NCI-H345 treated with DMSO at 0.1 percent for 48 hours (cell line): ENCODE data around the gene PTTG1IP.
"Not testable (repeated sequence)": the region's sequence is repeated elsewhere in the genome, so short reads cannot be mapped to it uniquely, and the experiment has no call there.

ENCODE experiments used
- DNase-seq: peaks from one replicate; lab custom pipeline; 2025; ENCODE audit not compliant: unreplicated experiment; lab: John Stamatoyannopoulos, UW

Gene PTTG1IP

DNA sequence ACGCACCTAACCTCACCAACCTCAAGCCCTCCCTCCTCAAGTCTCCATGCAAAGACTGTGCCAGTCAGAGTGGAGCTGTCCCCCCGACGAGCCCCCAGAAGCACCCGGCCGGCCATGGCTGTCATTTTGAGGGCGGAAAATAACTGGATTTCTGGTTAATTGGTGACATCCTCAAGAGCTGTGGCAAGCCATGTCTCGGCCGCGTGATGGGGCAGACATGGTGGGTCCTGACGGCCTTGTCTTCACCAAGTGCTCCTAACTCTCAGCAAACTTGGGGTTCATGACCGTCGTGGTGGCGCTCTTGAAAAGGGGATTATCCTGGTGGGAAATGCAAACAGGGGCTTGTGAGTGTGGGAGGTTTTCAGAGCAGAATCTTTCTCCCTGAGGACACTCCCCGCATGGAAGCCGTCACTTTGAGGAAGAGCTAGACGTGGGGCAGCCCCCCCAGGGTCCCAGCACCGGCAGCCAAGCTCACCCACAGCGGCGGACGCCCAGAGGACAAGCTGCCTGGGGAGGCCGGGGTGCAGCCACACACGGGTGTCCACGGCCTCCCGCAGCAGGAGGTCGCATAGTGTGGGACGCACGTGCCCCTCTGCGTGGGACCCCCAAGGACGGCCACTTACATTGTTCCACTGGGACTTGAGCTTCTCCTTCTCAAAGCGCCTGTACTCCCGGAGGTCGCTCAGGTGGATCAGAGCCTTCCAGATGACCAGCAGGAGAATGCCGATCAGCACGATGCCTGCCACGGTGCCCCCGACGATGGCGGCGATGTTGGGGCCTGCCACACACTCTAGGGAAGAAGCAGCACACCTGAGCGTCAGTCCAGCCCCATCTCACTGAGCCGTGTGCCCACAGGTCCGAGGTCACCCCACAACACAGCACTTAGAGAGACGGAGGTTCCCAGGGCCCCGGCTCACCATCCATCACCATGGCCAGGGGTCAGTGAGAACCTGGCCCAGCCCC, 12.9 kb upstream of the PTTG1IP start:
- DNase-seq = no peak

DNA sequence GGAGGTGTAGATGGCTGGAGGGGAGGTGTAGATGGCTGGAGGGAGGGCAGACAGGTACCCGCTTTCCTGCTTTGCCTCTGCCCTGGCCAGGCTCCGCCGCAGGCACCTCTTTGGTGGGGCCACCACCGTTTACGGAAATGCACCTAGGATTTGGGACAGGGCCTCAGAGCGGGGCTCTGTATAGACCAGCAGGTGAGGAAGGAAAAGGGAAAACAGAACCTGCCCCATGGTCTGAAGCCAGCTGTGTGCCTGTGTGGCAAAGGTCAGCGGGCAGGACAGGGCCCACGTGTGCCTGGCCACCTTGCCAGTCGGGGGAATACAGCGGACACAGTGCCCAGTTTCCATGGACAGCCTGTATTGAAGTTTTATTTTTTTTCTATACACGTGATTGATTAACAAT, 12.1 kb upstream of the PTTG1IP start:
- no peak for DNase-seq

DNA sequence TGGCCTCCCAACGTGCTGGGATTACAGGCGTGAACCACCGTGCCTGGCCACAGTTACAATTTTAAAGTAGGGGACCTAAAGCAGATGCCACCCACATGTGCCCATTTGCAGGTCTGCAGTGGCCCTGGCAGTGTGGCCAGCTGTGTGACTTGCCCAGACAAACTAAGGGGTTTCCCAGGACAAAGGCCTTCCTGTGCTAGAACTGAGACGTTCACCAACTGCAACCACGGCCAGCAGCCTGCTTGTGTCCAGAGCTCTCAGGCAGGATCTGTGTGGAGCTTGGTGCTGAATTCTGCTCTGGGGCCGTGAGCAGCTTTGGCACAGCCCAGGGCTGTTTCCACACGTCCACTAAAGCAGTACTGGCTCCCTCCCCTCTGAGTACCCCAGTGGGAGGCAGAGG, 10.6 kb upstream of the PTTG1IP start:
- no peak for DNase-seq

DNA sequence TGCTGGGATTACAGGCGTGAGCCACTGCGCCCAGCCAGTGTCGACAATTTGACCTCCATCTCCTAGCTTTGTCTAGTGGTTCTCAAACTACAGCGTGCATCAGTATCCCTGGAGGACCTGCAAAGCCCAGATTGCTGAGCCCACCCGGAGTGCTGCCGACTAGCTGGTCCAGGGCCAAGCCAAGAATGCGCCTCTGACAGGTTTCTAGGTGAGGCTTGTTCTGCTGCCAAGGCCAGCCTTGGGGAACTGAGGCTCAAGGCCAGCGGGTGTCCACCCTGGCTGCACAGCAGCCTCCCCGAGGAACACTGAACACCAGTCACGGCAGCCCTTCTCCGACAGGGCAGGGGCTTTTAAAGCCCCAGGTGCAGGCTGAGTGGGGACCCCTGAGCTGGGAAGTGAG, 9.8 kb upstream of the PTTG1IP start:
- DNase-seq = no peak

DNA sequence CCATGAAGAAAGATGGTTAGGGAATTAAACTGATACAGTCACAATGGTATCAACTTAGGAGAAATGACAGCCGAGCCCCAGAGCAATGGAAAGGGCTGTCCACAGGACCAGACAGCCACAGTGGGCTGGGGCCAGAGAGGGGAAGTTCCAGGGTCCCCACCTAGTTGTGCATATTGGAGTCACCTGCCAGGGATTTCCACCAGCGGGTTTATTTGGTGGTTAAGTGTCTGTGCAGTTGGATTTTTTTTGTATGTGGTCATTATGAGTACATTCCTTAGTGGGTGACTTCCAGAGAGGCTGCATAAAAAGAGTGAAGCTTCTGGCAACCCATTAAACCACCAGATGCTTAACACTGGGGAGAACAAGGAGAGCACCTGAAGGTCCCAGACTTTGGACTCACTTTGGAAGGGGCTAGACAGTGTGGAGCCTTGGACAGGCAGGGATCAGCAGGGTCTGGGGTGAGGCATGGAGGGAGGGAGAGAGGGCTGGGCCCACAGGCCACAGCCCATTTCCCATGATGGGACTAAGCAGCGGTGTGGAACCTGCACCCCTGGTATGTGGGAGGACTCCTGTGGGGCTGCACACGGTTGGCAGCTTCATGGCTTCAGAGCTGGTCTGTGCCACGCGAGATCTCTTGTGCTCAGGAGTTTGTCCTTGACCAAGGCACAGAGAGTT, 7.8 kb upstream of the PTTG1IP start:
- DNase-seq = no peak

DNA sequence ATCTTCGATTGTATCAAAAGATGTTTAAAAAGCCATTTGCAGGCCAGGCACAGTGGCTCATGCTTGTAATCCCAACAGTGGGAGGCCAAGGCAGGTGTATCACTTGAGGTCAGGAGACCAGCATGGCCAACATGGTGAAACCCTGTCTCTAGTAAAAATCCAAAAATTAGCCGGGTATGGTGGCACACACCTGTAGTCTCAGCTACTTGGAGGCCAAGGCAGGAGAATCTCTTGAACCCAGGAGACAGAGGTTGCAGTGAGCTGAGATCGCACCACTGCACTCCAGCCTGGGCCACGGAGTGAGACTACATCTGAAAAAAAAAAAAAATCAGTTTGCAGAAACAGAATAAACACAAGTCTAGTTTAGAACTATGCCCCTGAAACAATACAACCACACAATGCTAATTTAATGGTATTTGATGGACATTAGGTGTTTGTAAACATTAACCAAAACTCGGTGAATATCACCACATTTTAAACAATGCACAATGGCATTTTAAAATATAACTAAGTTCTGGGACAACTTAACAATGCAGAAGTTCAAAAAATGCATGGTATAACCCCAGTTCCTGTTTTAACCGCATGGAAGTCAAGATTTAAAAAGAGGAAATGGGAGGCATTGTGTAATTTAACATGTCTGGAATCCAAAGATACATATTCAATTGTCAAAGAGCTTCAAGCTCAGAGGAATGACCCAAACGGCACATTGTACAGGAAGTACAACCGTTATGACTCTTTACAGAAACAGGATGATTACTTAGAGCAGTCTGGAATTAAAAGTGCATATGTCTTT, 7.1 kb upstream of the PTTG1IP start:
- DNase-seq = no peak

DNA sequence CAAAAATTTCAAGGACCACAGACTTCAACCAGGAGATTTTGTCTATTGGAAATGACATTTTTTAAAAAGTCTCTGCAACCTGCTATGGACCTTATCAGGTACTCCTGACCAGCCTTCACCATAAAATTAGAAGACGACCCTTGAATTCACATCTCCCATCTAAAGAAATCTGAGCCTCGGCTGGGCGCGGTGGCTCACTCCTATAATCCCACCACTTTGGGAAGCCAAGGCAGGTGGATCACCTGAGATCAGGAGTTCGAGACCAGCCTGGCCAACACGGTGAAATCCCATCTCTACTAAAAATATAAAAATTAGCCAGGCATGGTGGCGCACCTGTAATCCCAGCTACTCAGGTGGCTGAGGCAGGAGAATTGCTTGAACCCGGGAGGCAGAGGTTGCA, 5.7 kb upstream of the PTTG1IP start:
- not testable (repeated sequence) for DNase-seq

DNA sequence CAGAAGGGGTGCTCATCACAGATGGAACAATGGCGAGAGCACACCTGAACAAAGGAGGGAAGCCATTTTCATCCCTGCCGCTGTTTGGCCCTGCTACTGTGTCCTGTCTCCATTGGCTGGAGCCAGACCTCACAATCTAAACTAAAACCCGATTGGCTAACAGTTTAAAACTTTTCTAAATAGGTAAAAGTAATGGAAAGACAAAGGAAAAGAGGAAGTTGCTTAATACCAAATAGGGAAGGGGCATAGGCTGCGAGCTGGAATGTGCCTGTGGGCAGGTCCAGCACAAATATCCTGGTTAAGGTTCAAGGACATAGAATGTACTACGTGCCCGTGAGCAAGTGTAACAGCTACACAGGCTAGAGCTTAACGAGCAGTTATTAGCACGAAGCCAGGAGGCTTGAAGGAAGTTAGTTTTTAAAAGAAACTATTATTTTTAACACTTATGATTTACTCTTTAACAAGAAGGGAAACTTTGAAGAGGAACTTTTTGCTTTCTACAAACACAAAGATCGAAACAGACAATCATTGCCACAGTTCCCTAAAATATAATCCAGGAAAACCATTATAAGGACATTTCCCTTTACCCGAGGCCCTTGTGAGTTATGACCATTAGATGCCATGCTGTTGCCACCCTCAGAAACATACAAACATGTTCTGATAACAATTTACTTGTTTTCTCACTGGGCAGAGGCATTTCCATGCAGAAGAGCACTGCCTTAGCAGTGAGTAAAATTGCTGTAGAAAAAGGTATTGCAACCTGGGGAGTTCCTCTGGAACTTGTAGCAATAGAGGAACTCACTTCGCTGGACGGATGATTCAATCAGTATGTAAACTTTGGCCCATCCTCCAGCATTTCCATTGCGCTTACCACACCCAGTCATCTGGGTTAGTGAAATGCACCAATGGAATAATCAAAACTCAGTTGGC, 4.8 kb upstream of the PTTG1IP start:
- DNase-seq = no peak

DNA sequence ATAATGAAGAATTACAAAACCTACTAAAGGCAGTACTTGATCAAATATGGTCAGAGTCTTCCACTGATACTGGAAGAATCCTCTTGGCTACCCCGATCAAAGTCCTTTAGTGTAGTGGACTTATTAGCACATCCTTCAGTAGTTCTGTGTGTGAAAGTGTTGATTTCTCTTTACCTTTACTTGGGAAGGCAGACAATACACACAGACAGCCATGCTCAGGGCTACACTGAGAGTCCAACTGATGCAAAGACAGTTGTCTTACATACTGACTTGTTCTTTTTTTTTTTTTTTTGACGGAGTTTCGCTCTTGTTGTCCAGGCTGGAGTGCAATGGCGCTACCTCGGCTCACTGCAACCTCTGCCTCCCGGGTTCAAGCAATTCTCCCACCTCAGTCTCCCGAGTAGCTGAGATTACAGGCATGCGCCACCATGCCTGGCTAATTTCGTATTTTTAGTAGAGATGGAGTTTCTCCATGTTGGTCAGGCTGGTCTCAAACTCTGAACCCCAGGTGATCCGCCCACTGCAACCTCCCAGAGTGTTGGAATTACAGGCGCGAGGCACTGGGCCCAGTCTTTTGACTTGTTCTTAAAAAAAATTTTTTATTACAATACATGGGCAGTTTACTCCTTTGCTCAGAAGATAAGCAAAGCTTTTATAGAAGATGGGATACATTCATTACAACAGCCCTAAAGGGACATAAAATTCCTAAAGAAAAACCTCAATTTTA, 3.5 kb upstream of the PTTG1IP start:
- DNase-seq = no peak

DNA sequence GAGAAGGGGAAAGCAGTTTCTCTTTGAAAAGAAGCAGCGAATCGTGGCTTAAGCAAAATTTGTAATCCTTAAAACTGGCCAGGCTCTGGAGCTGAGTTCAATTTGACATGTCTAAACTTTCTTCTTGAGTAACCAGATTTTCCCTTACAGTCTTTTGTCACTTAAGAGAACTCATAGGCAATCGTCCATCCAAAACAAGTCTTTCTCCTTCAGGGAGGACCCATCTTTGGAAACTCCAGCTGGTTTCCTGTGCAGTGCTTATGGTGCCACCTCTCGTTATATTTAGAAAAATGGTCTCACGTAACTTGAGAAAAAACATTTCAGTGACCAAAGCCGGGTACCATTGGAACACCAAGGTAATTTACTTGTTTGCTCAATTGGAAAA, 1.8 kb upstream of the PTTG1IP start:
- no peak for DNase-seq

DNA sequence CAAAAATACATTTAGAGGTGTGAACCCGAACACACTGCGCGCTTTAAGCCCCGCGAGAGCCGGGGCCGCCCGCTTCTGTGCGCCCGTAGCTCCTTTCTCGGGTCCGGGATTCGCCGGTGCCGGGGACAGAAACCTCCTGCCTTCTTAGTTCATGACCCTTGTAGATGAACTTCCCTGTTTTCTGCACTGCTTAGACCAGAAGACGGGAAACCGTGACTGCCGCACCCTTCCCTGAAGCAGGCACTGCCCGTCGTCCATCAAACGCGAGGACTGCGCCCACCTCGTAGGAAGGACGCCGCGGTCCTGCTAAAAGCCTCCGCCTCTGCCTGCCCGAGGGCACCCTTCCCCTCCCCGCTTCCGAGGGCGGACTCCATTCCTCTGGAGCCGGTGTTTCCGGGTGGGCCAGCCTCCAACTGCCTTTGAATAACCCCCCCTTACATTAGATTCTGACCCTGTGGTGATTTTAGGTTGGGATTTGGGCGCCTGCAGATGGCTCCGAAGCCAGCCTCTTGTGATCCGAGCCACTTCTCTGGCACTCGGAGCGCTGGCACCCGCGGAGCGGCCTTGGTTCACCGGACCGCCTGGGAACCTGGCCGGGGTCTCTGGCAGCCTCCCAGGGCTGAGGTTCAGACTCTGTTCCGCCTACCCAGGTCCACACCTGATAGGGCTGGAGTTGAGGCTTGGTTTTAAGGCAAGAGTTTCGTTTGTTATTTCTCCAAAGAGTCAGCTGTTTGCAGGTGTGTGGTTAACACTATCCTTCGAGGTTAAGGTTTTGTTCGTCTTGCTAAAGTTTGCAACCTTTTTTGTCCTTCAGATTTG, 1.2 kb upstream of the PTTG1IP start:
- no peak for DNase-seq

DNA sequence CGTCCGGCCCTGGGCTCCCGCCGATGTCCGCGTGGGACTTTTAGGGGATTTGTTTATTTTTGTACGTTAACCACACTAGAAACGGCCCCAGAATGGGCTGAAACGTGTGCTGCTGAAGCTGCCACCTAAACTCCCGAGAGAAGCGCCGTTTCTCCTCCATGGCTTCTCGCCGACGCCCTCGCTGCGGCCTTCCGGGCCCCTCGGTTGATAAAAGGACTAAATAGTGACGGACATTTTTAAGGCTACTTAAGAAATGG, 678 bp upstream of the PTTG1IP start:
- DNase-seq = peak; percentile 46

DNA sequence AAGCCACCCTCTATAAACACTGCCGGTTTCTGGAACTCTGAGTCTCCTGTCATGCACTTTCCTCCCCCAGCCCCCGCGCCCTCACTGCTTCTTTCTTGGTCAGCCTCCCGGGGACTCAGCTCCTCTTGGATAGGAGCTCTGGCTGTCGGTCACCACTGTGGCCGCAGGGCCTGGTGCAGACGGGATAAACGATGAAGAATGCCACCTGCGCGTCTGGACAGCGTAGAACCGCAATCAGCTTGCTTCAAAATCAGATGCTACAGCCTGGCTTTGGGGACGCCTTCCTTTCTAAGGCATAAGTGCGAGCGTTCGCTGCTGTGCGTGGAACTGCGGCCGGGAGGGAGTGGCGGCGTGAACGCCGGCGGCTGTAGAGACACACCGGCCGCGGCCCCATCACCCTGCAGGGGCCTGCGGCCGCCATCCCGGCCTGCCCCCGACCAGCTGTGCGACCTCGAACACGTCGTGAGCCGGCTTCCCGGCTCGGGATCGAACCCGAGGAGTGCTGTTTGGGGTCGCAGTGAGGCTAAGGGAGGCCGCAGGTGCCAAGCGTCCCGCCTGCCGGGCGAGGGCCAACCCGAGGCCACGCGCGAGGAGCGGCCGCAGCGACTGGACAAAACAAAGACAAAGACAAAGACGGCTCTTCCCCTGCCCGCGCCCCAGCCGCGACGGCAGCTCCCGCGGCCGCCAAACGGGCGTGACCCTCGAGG, 688 bp downstream of the PTTG1IP start:
- no peak for DNase-seq

DNA sequence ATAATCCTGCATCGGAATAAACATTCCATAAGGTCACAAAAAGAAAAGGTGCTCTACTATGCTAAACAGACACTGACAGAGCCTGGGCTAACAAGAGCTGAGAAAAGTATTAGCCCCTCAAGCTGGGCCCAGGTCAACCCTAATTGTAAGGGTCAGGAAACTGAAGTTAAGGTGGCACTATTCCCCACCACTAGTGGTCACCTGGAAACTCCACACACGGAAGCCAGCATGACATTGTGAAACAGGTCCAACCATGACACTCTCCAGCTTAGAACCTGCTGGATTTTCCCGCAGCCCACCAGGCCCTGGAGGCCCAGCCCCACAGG, 1.2 kb downstream of the PTTG1IP start:
- no peak for DNase-seq

DNA sequence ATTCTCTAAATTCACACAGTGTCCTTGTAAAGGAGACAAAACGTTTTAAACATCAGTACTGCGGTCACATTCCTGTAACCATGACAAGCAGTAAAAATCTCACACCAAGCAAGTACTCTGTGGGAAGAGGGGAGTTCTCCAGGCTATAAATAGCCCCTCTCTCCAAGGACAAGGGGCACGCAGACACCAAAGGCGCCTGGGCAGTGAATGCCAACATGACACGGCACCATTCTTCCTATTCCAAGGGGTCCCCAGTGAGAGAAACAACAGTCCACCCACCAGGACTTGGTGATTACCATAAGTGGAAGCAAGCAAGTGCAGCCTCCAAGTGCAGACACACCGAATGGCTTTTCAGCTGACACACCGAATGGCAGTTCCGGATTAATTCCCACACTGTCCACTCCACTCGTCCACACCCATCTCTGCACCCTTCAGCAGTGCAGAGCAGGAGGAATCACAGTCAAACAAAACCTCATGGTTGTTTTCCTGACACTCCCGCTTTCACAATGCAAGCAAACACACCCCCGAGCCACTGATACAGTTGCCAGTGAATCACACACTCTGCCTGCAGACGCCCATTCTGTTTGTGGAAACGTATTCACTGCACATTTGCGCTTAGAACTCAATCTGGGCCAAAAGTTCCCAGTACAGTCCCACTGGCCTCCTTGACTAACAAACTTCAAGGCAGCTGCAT, 1.8 kb downstream of the PTTG1IP start:
- no peak for DNase-seq

DNA sequence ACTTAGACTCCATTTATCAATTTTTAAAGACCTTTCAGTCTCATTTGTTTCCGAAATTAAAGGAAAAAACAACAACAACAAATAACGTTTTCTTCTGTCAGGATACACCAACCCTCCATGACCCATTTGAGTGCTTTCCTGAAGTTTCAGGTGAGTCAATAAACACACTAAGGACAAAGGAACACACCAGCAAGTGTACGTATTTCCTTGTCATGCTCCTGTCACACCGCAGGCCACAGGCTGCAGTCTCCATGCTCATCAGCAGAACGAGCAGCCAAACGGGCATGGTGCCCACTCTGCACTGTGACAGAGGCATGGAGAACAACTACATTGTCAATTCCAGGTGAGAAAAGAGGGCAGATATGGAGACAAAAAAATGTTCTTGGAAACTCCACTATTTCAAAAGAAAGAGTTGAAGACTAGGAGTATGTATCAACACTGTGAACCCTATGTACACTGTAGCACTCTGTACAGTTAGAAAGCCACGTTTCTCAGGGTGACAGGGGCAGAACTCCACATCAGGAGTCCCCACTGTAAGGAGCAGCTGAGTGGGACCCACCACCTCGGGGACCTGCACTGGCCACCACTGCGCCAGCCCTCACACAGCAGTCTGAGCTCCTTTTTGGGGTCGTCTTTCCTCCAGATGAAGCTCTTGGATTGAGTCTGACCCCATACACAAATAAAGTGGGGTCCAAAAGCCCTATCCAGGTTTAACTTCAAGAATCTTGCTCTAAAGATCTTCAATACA, 2.6 kb downstream of the PTTG1IP start:
- DNase-seq = no peak
